Liver (tissue), 9 donors: ENCODE measurements around the gene DPEP2. TPM values are rescaled to one million over a fixed set of nuclear protein-coding genes. Genes with fewer than 3 reads are reported as not detected.
A peak's percentile ranks its signal among the peaks of the same experiment; 100 is the strongest.

Experiments
- DNase-seq: peaks from one replicate; pipeline ENCODE4 v3.0.0-alpha.2; 2017; ENCODE audit warnings: low spot score
- H3K27ac ChIP-seq, 2 donors: one replicate each; pipeline ENCODE4 v1.7.0; 2013; ENCODE audit warnings: inconsistent platforms in 2 of 2, low read length in 2 of 2, control low read depth in 1 of 2, low read depth in 1 of 2, mild to moderate bottlenecking in 1 of 2
- H3K27me3 ChIP-seq, 4 donors: one replicate each; pipeline versions ENCODE4 v1.6.1 to v1.7.0; 2013; ENCODE audit warnings: low read length in 3 of 4, inconsistent platforms in 1 of 4, mild to moderate bottlenecking in 1 of 4, moderate library complexity in 1 of 4; ENCODE audit not compliant: control insufficient read depth in 4 of 4, insufficient read depth in 4 of 4
- H3K36me3 ChIP-seq, 4 donors: one replicate each; pipeline versions ENCODE4 v1.6.1 to v1.7.0; 2013; ENCODE audit warnings: low read length in 3 of 4, mild to moderate bottlenecking in 3 of 4, low read depth in 1 of 4, moderate library complexity in 1 of 4; ENCODE audit not compliant: control insufficient read depth in 4 of 4, insufficient read depth in 3 of 4
- H3K4me1 ChIP-seq, 4 donors: one replicate each; pipeline versions ENCODE4 v1.6.1 to v1.7.0; 2013; ENCODE audit warnings: low read length in 3 of 4, mild to moderate bottlenecking in 3 of 4, moderate library complexity in 1 of 4; ENCODE audit not compliant: control insufficient read depth in 4 of 4, insufficient read depth in 4 of 4
- H3K4me3 ChIP-seq, 3 donors: one replicate each; pipeline versions ENCODE4 v1.6.1 to v1.7.0; 2013; ENCODE audit warnings: low read length in 3 of 3, control low read depth in 1 of 3, low read depth in 1 of 3, mild to moderate bottlenecking in 1 of 3
- H3K9ac ChIP-seq, 2 donors: one replicate each; pipeline ENCODE4 v1.7.0; 2013; ENCODE audit warnings: low read length in 2 of 2, mild to moderate bottlenecking in 2 of 2, moderate library complexity in 2 of 2, control low read depth in 1 of 2, low read depth in 1 of 2
- H3K9me3 ChIP-seq, 4 donors: one replicate each; pipeline versions ENCODE4 v1.6.1 to v1.7.0; 2013; ENCODE audit warnings: low read length in 3 of 4; ENCODE audit not compliant: control insufficient read depth in 4 of 4
- EGR1 ChIP-seq, 2 donors: IDR thresholded peaks; 2 replicates each; pipeline ENCODE4 v1.6.1; 2016 to 2018; ENCODE audit warnings: antibody characterized with exemption in 2 of 2, low read depth in 2 of 2
- FOXA1 ChIP-seq: IDR thresholded peaks from 2 replicates; pipeline ENCODE4 v1.6.1; 2016; ENCODE audit warnings: antibody characterized with exemption
- FOXA2 ChIP-seq: IDR thresholded peaks from 2 replicates; pipeline ENCODE4 v1.6.1; 2016; ENCODE audit warnings: antibody characterized with exemption
- GABPA ChIP-seq, 2 donors: IDR thresholded peaks in 1 of 2; conservative IDR thresholded peaks in 1 of 2; 2 replicates each; pipeline ENCODE4 v1.6.1; 2016; ENCODE audit warnings: antibody characterized with exemption in 2 of 2, mild to moderate bottlenecking in 1 of 2, moderate library complexity in 1 of 2
- HNF4A ChIP-seq, 2 donors: conservative IDR thresholded peaks; 2 replicates each; pipeline ENCODE4 v1.6.1; 2016; ENCODE audit warnings: antibody characterized with exemption in 2 of 2, mild to moderate bottlenecking in 2 of 2
- HNF4G ChIP-seq: IDR thresholded peaks from 2 replicates; pipeline ENCODE4 v1.6.1; 2016; ENCODE audit warnings: antibody characterized with exemption
- JUND ChIP-seq, 2 donors: IDR thresholded peaks; 2 replicates each; pipeline ENCODE4 v1.6.1; 2016; ENCODE audit warnings: antibody characterized with exemption in 2 of 2
- NR2F2 ChIP-seq: IDR thresholded peaks from 2 replicates; pipeline ENCODE4 v1.6.1; 2016; ENCODE audit warnings: antibody characterized with exemption
- RAD21 ChIP-seq, 2 donors: IDR thresholded peaks; 2 replicates each; pipeline ENCODE4 v1.6.1; 2016; ENCODE audit warnings: antibody characterized with exemption in 2 of 2, mild to moderate bottlenecking in 2 of 2
- RXRA ChIP-seq, 2 donors: IDR thresholded peaks; 2 replicates each; pipeline ENCODE4 v1.6.1; 2017 to 2018; ENCODE audit warnings: antibody characterized with exemption in 2 of 2, mild to moderate bottlenecking in 1 of 2
- SP1 ChIP-seq: IDR thresholded peaks from 2 replicates; pipeline ENCODE4 v1.6.1; 2018; ENCODE audit warnings: antibody characterized with exemption, mild to moderate bottlenecking
- YY1 ChIP-seq: IDR thresholded peaks from 2 replicates; pipeline ENCODE4 v1.6.1; 2016; ENCODE audit warnings: antibody characterized with exemption, mild to moderate bottlenecking
- WGBS: extraction: QIAGEN DNeasy Blood & Tissue Kit; methylation state at CpG from one replicate; pipeline ENCODE4 v1.1.7; 2013; 5-methylcytosine and 5-hydroxymethylcytosine counted together
- polyA plus RNA-seq, 2 donors: library from polyadenylated mRNA; stranded (reverse) in 1 of 2; unstranded in 1 of 2; fragments of 200-250 nt in 1 of 2; fragments of >200 nt in 1 of 2; fragmentation: Nextera tagmentation in 1 of 2; extraction: Ambion mirVana in 1 of 2; gene quantifications; one replicate each; pipeline versions ENCODE4 v1.2.1 to v1.2.3, GENCODE V29; 2013 to 2015
- total RNA-seq, 2 donors: library from RNA; depleted of rRNA; stranded (reverse); fragments of >200 nt; gene quantifications; one replicate each; pipeline ENCODE4 v1.2.3, GENCODE V29; 2014
- TF ChIP-seq, protein P1 (sequence below): IDR thresholded peaks from 2 replicates; pipeline ENCODE4 v1.6.1; 2016; ENCODE audit warnings: antibody characterized with exemption
- TF ChIP-seq, protein P2 (sequence below): IDR thresholded peaks from 2 replicates; pipeline ENCODE4 v1.6.1; 2016; ENCODE audit warnings: antibody characterized with exemption, mild to moderate bottlenecking
- TF ChIP-seq, protein P3 (sequence below): IDR thresholded peaks from 2 replicates; pipeline ENCODE4 v1.6.1; 2016; ENCODE audit warnings: antibody characterized with exemption
- TF ChIP-seq, protein P4 (sequence below): IDR thresholded peaks from 2 replicates; pipeline ENCODE4 v1.6.1; 2016; ENCODE audit warnings: antibody characterized with exemption
- TF ChIP-seq, protein P5 (sequence below): fragments of 150-350 bp; IDR thresholded peaks from 2 replicates; pipeline ENCODE4 v1.5.1; 2017; ENCODE audit warnings: improper control_type of control experiment, low read depth, low read length; ENCODE audit not compliant: missing input control
- donor health status: healthy.
- donor health status: healthy.
- donor health status: healthy.
- donor health status: healthy.
- donor health status: healthy.

The DPEP2 gene
- total and polyA plus RNA-seq, 4 donors = 1.4 to 2.4 (median 1.9) TPM

DNA sequence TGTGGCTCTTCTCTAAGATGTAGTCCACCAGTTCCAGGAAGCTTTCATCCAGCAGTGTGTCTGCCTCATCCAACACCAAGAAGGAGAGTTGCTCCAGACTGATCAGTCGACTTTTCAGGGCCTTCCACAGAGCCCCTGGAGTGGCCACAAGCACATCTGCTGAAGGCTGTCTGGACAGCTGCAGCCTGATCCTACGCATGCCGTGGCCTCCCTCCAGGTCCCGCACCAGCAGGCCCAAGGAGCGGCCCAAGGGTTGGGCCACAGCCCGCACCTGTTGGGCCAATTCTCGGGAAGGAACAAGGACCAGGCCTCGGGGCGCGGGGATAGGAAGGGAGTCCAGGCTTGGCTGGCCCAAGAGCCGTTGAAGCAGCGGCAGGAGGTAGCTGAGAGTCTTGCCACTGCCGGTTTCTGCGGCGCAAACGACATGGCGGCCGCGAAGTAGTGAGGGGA lies 23.0 kb upstream of the DPEP2 start:
- Histone ChIP-seq H3K4me1 (peaks cover 6 to 27% (median 24%) of the 10 kb centered on the region in 4 donors), H3K27ac (peak overlapping the region; percentile 77), H3K27me3 (no peaks in the 10 kb centered on the region), H3K4me3 (peak overlapping the region; percentile 82 to 95 (median 91)), H3K36me3 (peaks cover 0 to 2% (median 0%) of the 10 kb centered on the region in 4 donors), H3K9me3 (no peaks in the 10 kb centered on the region), H3K9ac (peak overlapping the region in 1 of 2 donors; percentile 83)
- no peak for DNase-seq
- 14% methylated on average over 19 of the region's 19 CpGs for WGBS
- TF ChIP-seq HNF4A (conservative IDR thresholded peaks at IDR 0.05) (no peak), RAD21 (IDR thresholded peaks at IDR 0.05) (no peak), FOXA2 (no peak), RXRA (IDR thresholded peaks at IDR 0.05) (no peak), FOXA1 (no peak), JUND (IDR thresholded peaks at IDR 0.05) (no peak), SP1 (no peak), YY1 (no peak), NR2F2 (no peak), GABPA (IDR thresholded peaks at IDR 0.05 in 1 of 2, conservative IDR thresholded peaks at IDR 0.05 in 1 of 2) (no peak), HNF4G (no peak), EGR1 (IDR thresholded peaks at IDR 0.05; ENCODE audit: low read depth in 2 of 2) (no peak)
- TF ChIP-seq, protein P1, sequence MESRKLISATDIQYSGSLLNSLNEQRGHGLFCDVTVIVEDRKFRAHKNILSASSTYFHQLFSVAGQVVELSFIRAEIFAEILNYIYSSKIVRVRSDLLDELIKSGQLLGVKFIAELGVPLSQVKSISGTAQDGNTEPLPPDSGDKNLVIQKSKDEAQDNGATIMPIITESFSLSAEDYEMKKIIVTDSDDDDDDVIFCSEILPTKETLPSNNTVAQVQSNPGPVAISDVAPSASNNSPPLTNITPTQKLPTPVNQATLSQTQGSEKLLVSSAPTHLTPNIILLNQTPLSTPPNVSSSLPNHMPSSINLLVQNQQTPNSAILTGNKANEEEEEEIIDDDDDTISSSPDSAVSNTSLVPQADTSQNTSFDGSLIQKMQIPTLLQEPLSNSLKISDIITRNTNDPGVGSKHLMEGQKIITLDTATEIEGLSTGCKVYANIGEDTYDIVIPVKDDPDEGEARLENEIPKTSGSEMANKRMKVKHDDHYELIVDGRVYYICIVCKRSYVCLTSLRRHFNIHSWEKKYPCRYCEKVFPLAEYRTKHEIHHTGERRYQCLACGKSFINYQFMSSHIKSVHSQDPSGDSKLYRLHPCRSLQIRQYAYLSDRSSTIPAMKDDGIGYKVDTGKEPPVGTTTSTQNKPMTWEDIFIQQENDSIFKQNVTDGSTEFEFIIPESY = no peak
- TF ChIP-seq, protein P2, sequence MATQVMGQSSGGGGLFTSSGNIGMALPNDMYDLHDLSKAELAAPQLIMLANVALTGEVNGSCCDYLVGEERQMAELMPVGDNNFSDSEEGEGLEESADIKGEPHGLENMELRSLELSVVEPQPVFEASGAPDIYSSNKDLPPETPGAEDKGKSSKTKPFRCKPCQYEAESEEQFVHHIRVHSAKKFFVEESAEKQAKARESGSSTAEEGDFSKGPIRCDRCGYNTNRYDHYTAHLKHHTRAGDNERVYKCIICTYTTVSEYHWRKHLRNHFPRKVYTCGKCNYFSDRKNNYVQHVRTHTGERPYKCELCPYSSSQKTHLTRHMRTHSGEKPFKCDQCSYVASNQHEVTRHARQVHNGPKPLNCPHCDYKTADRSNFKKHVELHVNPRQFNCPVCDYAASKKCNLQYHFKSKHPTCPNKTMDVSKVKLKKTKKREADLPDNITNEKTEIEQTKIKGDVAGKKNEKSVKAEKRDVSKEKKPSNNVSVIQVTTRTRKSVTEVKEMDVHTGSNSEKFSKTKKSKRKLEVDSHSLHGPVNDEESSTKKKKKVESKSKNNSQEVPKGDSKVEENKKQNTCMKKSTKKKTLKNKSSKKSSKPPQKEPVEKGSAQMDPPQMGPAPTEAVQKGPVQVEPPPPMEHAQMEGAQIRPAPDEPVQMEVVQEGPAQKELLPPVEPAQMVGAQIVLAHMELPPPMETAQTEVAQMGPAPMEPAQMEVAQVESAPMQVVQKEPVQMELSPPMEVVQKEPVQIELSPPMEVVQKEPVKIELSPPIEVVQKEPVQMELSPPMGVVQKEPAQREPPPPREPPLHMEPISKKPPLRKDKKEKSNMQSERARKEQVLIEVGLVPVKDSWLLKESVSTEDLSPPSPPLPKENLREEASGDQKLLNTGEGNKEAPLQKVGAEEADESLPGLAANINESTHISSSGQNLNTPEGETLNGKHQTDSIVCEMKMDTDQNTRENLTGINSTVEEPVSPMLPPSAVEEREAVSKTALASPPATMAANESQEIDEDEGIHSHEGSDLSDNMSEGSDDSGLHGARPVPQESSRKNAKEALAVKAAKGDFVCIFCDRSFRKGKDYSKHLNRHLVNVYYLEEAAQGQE = no peak
- TF ChIP-seq, protein P3, sequence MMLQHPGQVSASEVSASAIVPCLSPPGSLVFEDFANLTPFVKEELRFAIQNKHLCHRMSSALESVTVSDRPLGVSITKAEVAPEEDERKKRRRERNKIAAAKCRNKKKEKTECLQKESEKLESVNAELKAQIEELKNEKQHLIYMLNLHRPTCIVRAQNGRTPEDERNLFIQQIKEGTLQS = no peak
- TF ChIP-seq, protein P4, sequence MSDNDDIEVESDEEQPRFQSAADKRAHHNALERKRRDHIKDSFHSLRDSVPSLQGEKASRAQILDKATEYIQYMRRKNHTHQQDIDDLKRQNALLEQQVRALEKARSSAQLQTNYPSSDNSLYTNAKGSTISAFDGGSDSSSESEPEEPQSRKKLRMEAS = no peak

DNA sequence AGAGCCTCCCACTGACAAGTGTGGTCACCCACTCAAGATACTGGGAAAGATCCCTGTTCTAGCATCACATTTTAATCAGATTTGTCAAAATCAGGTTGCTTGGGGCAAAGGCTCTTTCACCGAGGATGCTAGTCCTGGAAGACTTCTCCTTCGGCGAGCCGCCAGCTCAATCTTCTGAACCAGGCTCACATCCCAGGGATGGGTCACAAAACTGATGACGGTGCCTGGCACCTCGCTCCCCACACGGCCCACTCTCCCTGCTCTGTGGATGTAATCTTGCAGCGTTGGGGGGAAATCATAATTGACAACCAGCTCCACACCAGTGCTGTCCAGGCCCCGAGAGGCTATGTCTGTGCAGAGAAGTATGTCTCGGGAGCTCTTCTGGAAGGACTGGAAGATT lies 22.2 kb upstream of the DPEP2 start:
- H3K27me3 ChIP-seq = no peaks in the 10 kb centered on the region

More for the DNA sequence above, 22.2 kb upstream of the DPEP2 start:
- Histone ChIP-seq H3K36me3 (peaks cover 0 to 2% (median 0%) of the 10 kb centered on the region in 4 donors), H3K4me3 (no peak overlapping the region), H3K9me3 (no peaks in the 10 kb centered on the region), H3K27ac (no peak overlapping the region), H3K4me1 (peaks cover 6 to 27% (median 24%) of the 10 kb centered on the region in 4 donors), H3K9ac (no peak overlapping the region)
- no peak for DNase-seq
- 93% methylated on average over 10 of the region's 10 CpGs for WGBS
- TF ChIP-seq YY1 = no peak
- TF ChIP-seq, protein P5, sequence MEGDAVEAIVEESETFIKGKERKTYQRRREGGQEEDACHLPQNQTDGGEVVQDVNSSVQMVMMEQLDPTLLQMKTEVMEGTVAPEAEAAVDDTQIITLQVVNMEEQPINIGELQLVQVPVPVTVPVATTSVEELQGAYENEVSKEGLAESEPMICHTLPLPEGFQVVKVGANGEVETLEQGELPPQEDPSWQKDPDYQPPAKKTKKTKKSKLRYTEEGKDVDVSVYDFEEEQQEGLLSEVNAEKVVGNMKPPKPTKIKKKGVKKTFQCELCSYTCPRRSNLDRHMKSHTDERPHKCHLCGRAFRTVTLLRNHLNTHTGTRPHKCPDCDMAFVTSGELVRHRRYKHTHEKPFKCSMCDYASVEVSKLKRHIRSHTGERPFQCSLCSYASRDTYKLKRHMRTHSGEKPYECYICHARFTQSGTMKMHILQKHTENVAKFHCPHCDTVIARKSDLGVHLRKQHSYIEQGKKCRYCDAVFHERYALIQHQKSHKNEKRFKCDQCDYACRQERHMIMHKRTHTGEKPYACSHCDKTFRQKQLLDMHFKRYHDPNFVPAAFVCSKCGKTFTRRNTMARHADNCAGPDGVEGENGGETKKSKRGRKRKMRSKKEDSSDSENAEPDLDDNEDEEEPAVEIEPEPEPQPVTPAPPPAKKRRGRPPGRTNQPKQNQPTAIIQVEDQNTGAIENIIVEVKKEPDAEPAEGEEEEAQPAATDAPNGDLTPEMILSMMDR = no peak
